Vagina (tissue), 2 donors: ENCODE data around the gene RBKS.

Source experiments
- POLR2A ChIP-seq, 2 donors: fragments of 450-650 bp; IDR thresholded peaks; one replicate each; pipeline ENCODE4 v1.6.1; 2017; ENCODE audit warnings: antibody characterized with exemption in 2 of 2, mild to moderate bottlenecking in 2 of 2, moderate library complexity in 2 of 2
- TF ChIP-seq, protein P1 (sequence below), 3 experiments: fragments of 450-650 bp in 2 of 3; fragments of 200-600 bp in 1 of 3; sonication (generic) in 1 of 3; IDR thresholded peaks; one replicate each; pipeline ENCODE4 v1.5.1; 2017 to 2019; ENCODE audit warnings: antibody characterized with exemption in 3 of 3, mild to moderate bottlenecking in 2 of 3, moderate library complexity in 2 of 3

DNA sequence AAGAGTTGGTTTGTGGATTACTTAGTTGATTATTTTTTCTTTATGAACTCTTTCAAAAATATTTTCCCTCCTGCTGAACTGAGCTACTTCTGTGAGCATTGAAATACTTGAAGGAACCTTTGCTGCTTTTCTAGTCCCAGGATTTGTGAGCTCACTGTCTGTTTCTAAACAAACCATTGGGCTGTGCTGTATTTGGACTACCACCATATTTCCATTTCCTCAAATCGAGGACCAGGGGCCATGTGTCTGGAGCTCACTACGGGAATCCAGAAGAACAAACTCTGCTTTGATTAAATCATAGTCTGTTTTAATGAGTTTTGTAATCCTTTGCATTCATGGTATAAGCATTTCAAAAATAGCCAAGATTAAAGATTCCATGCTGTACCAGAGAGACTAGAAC is 117.4 kb downstream of the RBKS start:
- TF ChIP-seq, protein P1, sequence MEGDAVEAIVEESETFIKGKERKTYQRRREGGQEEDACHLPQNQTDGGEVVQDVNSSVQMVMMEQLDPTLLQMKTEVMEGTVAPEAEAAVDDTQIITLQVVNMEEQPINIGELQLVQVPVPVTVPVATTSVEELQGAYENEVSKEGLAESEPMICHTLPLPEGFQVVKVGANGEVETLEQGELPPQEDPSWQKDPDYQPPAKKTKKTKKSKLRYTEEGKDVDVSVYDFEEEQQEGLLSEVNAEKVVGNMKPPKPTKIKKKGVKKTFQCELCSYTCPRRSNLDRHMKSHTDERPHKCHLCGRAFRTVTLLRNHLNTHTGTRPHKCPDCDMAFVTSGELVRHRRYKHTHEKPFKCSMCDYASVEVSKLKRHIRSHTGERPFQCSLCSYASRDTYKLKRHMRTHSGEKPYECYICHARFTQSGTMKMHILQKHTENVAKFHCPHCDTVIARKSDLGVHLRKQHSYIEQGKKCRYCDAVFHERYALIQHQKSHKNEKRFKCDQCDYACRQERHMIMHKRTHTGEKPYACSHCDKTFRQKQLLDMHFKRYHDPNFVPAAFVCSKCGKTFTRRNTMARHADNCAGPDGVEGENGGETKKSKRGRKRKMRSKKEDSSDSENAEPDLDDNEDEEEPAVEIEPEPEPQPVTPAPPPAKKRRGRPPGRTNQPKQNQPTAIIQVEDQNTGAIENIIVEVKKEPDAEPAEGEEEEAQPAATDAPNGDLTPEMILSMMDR (IDR thresholded peaks at IDR 0.05): no peak
- TF ChIP-seq POLR2A (IDR thresholded peaks at IDR 0.05): no peak
